GM18508 (cell line): Measurements from ENCODE around the gene SYT15B.
"Not testable (repeated sequence)": the region's sequence is repeated elsewhere in the genome, so short reads cannot be mapped to it uniquely, and the experiment has no call there.

ENCODE experiments used
- ATAC-seq: cut with Tn5 transposase; IDR thresholded peaks from one replicate; pipeline ENCODE4 v1.9.1; 2021; ENCODE audit warnings: moderate number of reproducible peaks; ENCODE audit not compliant: insufficient read depth, unreplicated experiment

The SYT15B gene

DNA sequence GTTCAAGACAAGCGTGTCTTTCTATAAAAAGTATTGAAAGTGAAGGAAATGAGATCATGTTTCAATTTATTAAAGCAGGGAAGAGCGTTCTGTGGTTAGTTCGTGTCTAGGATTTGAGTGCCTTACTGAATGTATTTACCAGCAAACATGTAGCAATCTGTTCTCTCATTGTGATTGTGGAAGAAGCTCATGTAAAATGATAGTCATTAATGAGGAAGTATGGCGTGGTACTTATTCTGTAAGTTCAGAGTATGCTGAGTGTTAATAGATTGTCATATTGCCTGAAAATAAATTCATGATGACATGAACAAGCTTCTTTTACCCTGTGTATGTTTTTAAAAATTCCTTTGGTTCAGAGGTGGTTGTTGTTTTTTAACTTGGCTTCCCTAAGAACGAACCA lies 32.5 kb downstream of the SYT15B start:
- ATAC-seq: not testable (repeated sequence)

DNA sequence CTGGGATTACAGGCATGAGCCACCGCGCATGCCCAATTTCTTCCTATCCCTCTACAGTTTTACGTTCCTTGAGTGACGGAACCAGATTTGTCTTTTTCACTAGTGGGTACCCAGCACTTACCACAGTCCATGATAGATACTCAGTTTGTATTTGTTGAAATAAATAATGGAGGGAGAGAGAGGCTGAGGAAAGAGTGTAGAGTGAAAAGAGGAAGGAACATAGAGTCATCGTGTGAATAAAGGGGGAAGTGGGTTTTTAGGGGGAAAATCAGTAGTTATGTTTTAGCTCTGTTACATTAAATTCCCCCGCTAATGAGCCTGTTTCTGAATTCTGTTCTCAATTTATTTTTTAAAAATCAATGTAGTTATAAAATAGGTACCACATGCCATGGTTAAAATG lies 37.7 kb downstream of the SYT15B start:
- not testable (repeated sequence) for ATAC-seq

GRCh38 chr10:47725047-47725446 lies 38.3 kb downstream of the SYT15B start:
- not testable (repeated sequence) for ATAC-seq

GRCh38 chr10:47724119-47724518 lies 39.3 kb downstream of the SYT15B start:
- not testable (repeated sequence) for ATAC-seq

- ATAC-seq: not testable (repeated sequence)
Observed at GRCh38 chr10:47723362-47723761, 40.0 kb downstream of the SYT15B start.

DNA sequence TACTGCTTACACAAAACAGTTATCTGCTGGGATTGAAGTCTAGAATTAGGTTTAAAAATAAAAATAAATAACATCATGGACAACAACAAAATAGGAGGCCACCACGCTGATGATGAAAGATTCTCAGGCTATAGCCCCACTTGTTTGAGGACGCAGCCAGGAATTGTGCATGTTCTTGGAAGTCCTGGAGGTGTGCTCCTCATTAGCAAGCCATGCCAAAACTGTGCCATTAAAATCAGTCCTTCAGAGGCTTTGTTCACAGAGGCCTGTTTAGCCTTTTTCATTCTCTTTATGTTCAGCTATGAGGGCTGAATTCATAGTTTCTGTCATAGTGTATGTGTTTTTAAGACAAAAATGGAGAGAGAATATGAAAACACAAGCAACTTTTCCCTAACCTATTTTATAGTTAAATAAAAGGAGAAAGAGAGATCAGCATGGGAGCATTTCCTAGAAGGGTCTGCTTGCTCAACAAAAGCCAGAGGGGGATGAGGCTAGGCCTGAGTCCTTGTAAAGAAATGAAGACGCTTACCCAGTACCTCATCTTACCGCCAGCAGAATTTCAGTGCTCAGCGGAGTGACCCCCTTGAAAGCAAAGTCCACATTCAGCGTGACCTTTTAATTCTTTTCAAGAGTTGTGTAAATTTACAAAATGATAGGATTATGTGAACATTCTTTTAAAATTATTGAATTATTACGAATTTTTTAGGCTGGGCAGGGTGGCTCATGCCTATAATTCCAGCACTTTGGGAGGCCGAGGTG lies 46.2 kb downstream of the SYT15B start:
- not testable (repeated sequence) for ATAC-seq
